GM13976 (cell line): ENCODE data around the gene RARRES1.
A peak's percentile ranks its signal among the peaks of the same experiment; 100 is the strongest.

Experiments
- DNase-seq: peaks from one replicate; pipeline ENCODE4 v3.0.0; 2012; ENCODE audit warnings: low spot score
- in situ Hi-C: fragments of 300-500 bp; cut with MboI; formaldehyde crosslinking; loops from one replicate; pipeline ENCODE4 v1.12.0; 2022; ENCODE audit warnings: low sequenced_read_pairs, mixed read lengths, inconsistent platforms; ENCODE audit not compliant: unreplicated experiment
- TF ChIP-seq, protein P1 (sequence below): IDR thresholded peaks from 2 replicates; pipeline ENCODE4 v1.5.1; 2012; ENCODE audit warnings: borderline replicate concordance, mild to moderate bottlenecking; ENCODE audit not compliant: insufficient read depth; ENCODE audit errors: extremely low read depth, missing control alignments, control extremely low read depth

The RARRES1 gene

DNA sequence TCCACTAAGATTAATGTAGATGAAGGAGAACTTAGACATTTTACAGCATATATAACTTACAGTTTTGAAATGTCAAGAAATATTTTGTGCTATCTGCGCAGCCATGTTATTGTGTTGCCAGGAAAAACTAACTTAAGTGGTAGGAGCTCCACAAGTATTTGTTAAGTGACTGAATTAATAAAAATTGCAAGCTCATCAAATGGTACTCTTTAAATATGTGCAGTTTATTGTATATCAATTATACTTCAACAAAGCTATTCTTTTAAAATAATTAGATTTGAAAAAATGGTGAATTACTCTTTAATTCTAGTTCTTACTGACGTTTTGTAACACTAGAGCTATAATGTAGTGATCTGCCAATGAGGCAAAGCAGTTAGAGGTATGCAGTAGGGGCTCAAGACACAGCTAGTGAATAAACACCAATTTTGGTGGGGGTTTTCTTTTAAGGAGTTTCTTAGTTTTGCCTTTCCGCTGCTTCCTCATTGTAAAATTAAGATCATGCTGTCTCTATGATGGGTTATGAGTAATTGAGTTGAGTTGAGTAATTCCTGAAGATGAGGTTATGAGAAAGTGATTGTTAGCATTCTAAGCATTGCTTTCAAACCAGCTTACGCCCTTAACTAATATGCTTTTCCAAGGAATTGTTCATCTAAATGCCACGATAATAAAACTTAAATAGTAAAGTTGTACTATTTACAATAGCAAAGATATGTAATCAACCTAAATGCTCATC lies 48.9 kb downstream of the RARRES1 start:
- DNase-seq, result no peak
- in situ Hi-C loops, result no loop called here
- TF ChIP-seq, protein P1, sequence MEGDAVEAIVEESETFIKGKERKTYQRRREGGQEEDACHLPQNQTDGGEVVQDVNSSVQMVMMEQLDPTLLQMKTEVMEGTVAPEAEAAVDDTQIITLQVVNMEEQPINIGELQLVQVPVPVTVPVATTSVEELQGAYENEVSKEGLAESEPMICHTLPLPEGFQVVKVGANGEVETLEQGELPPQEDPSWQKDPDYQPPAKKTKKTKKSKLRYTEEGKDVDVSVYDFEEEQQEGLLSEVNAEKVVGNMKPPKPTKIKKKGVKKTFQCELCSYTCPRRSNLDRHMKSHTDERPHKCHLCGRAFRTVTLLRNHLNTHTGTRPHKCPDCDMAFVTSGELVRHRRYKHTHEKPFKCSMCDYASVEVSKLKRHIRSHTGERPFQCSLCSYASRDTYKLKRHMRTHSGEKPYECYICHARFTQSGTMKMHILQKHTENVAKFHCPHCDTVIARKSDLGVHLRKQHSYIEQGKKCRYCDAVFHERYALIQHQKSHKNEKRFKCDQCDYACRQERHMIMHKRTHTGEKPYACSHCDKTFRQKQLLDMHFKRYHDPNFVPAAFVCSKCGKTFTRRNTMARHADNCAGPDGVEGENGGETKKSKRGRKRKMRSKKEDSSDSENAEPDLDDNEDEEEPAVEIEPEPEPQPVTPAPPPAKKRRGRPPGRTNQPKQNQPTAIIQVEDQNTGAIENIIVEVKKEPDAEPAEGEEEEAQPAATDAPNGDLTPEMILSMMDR, result no peak

GRCh38 chr3:158680861-158681260 lies 51.4 kb downstream of the RARRES1 start:
- TF ChIP-seq, protein P1, result no peak
- no peak for DNase-seq
- in situ Hi-C loops, result no loop called here

DNA sequence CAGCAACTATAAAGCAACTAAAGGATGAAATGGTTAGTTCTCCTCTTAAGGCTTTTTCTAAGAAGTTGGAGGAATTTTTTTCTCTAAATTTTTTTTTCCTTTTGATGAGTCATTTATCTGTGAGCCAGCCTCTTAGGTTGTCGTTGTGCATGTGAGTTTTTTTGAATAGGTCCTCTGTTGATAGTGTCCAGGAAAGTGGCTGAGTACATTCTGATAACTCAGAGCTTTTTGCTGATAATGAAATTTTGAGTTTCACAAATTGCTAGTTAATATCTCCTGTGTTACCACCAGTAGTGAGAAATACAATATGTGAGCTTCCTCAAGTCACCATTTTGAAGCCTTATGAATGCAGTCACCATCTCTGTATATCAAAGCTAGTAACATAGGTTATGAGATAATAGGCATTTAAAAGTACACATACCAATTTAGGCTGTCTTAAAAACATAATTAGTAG lies 52.7 kb downstream of the RARRES1 start:
- DNase-seq, result no peak
- TF ChIP-seq, protein P1, result no peak
- in situ Hi-C loops, result no loop called here

DNA sequence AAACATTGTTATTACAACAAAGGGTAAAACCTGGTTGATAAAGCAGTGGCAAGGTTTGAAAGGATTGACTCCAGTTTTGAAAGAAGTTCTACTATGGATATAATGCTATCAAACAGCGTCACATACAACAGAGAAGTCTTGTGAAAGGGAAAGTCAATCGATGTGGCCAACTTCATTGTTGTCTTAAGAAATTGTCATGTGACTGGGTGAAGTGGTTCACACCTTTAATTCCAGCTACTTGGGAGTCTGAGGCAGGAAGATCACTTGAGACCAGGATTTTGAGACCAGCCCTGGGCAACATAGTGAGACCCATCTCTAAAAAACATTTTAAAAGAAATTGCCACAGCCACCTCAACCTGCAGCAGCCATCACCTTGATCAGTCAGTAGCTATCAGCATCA lies 53.6 kb downstream of the RARRES1 start:
- DNase-seq, result no peak
- TF ChIP-seq, protein P1, result no peak
- in situ Hi-C loops, result no loop called here

DNA sequence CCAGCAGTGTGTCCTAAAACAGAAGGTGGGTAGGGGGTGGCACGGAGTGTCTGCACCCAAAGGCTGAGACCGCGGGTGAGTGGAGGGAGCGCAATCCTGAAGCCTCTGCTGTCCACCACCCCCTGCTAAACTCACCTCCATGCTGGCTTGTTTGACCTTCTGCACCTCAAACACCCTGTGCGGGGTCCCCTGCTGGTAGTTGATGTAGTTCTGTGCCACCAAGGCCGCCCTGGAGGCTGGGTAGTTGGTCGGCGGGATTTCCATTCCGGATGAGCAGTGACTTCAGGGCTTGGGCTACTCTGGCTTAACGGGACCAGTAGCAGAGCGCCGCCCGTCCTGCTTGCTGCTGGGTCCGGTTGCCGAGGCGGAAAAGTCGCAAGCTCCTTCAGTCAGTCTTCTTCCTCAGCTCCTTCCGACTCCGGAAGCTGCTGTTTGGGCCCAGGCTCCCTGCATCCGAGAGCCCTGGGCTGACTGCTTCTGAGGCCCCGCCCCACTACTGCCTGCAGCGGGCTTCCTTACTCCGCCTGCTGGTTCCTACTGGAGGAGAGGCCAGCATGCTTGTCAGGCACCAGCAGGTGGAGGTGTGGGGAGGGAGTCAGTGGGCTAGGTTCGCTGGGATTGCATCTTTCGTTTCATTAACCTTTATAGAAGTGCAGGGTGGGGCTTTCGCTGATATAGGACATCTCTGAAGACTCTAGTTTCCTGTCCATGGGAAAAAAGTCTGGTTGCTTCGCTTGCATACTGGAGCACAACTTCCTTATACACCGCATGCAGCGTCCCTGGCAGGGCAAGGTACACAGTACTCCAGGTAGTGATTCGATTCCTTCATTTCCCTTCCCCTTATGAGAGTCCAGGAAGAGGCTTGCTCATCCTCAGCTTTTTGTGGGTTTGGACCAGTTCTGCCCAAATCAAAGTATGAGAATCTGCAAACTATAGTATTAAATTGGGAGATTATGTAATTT lies 59.8 kb downstream of the RARRES1 start, which contains the start of gene LXN:
Gene LXN (minus strand): TSS at position 434 of the 962 bp plus-strand sequence. CDS start 170 bp downstream, at position 264.
- in situ Hi-C loops, result no loop called here
- DNase-seq, result peak; percentile 91

GRCh38 chr3:158671821-158672214 lies 60.4 kb downstream of the RARRES1 start:
- in situ Hi-C loops, result no loop called here
- no peak for DNase-seq

More for the DNA sequence above, 59.8 kb downstream of the RARRES1 start, which contains the start of gene LXN:
- TF ChIP-seq, protein P1, result peak; percentile 81

More at GRCh38 chr3:158671821-158672214, 60.4 kb downstream of the RARRES1 start:
- TF ChIP-seq, protein P1, result no peak
